Activated naive CD4-positive, alpha-beta T cell treated with Interleukin-2 at 50 U/mL for 16 hours (primary cell): Measurements from ENCODE around the gene FBN1.

Experiments
- DNase-seq: peaks from one replicate; pipeline ENCODE4 v3.0.0-alpha.2; 2020

Gene FBN1

GRCh38 chr15:48650931-48651330 is 5.4 kb upstream of the FBN1 start:
- no peak for DNase-seq

- DNase-seq: no peak
These were observed 2.5 kb upstream of the FBN1 start for GRCh38 chr15:48647962-48648361.

- DNase-seq: no peak
These were observed 822 bp upstream of the FBN1 start for GRCh38 chr15:48646331-48646730.

GRCh38 chr15:48644827-48645557 is 517 bp downstream of the FBN1 start:
- DNase-seq: no peak

- no peak for DNase-seq
These were observed 1.1 kb downstream of the FBN1 start for GRCh38 chr15:48644467-48644826.

- no peak for DNase-seq
These were observed 1.6 kb downstream of the FBN1 start for GRCh38 chr15:48643776-48644466.

GRCh38 chr15:48643206-48643605 is 2.3 kb downstream of the FBN1 start:
- DNase-seq: no peak

- no peak for DNase-seq
These were observed 2.7 kb downstream of the FBN1 start for GRCh38 chr15:48642795-48643194.

GRCh38 chr15:48641416-48641815 is 4.1 kb downstream of the FBN1 start:
- DNase-seq: no peak

GRCh38 chr15:48638963-48639362 is 6.5 kb downstream of the FBN1 start:
- no peak for DNase-seq

GRCh38 chr15:48637639-48638038 is 7.9 kb downstream of the FBN1 start:
- DNase-seq: no peak

- no peak for DNase-seq
These were observed 9.0 kb downstream of the FBN1 start for GRCh38 chr15:48636511-48636910.

- DNase-seq: no peak
These were observed 10.6 kb downstream of the FBN1 start for GRCh38 chr15:48634893-48635292.

- DNase-seq: no peak
These were observed 11.4 kb downstream of the FBN1 start for GRCh38 chr15:48634096-48634495.

GRCh38 chr15:48632651-48633050 is 12.9 kb downstream of the FBN1 start:
- no peak for DNase-seq

GRCh38 chr15:48631176-48631770 is 14.2 kb downstream of the FBN1 start:
- DNase-seq: no peak

GRCh38 chr15:48630245-48630644 is 15.3 kb downstream of the FBN1 start:
- DNase-seq: no peak

- no peak for DNase-seq
These were observed 16.7 kb downstream of the FBN1 start for GRCh38 chr15:48628832-48629231.

GRCh38 chr15:48627260-48627940 is 18.1 kb downstream of the FBN1 start:
- no peak for DNase-seq

GRCh38 chr15:48625126-48625525 is 20.4 kb downstream of the FBN1 start:
- DNase-seq: no peak

GRCh38 chr15:48624700-48625099 is 20.8 kb downstream of the FBN1 start:
- DNase-seq: no peak

GRCh38 chr15:48623456-48623855 is 22.1 kb downstream of the FBN1 start:
- no peak for DNase-seq

GRCh38 chr15:48622237-48622636 is 23.3 kb downstream of the FBN1 start:
- no peak for DNase-seq

GRCh38 chr15:48619446-48619845 is 26.1 kb downstream of the FBN1 start:
- DNase-seq: no peak
